Measurements from ENCODE around the gene ZFPM1.

The ZFPM1 gene

GRCh38 chr16:88552815-88553214 lies 99.7 kb downstream of the ZFPM1 start:
- Mint-ChIP-seq H3K36me3 (ENCODE audit: low read depth) (no peaks in the 10 kb centered on the region), H3K27ac (no peak overlapping the region), H3K4me1 (ENCODE audit: low read depth) (peaks cover 3% of the 10 kb centered on the region), H3K9me3 (peaks cover 6% of the 10 kb centered on the region), H3K4me3 (no peak overlapping the region), H3K27me3 (ENCODE audit: low read depth) (peaks cover 12% of the 10 kb centered on the region)
- DNase-seq (ENCODE audit: low spot score): no peak

- Mint-ChIP-seq H3K4me1 (ENCODE audit: low read depth) (peaks cover 3% of the 10 kb centered on the region), H3K27ac (no peak overlapping the region), H3K9me3 (peaks cover 6% of the 10 kb centered on the region), H3K36me3 (ENCODE audit: low read depth) (no peaks in the 10 kb centered on the region), H3K4me3 (no peak overlapping the region), H3K27me3 (ENCODE audit: low read depth) (peaks cover 9% of the 10 kb centered on the region)
- no peak for DNase-seq (ENCODE audit: low spot score)
Observed at GRCh38 chr16:88553739-88554138, 100.7 kb downstream of the ZFPM1 start.

GRCh38 chr16:88554711-88555264 lies 101.7 kb downstream of the ZFPM1 start:
- no peak for DNase-seq (ENCODE audit: low spot score)
- Mint-ChIP-seq H3K27ac (no peak overlapping the region), H3K27me3 (ENCODE audit: low read depth) (no peaks in the 10 kb centered on the region), H3K4me1 (ENCODE audit: low read depth) (peaks cover 3% of the 10 kb centered on the region), H3K4me3 (no peak overlapping the region), H3K9me3 (peaks cover 6% of the 10 kb centered on the region), H3K36me3 (ENCODE audit: low read depth) (no peaks in the 10 kb centered on the region)

GRCh38 chr16:88556294-88556988 lies 103.4 kb downstream of the ZFPM1 start:
- DNase-seq (ENCODE audit: low spot score): no peak

GRCh38 chr16:88558457-88559442 lies 105.7 kb downstream of the ZFPM1 start:
- Mint-ChIP-seq H3K36me3 (ENCODE audit: low read depth) (no peaks in the 10 kb centered on the region), H3K27ac (no peak overlapping the region), H3K27me3 (ENCODE audit: low read depth) (no peaks in the 10 kb centered on the region), H3K4me3 (no peak overlapping the region), H3K9me3 (peaks cover 6% of the 10 kb centered on the region), H3K4me1 (ENCODE audit: low read depth) (peaks cover 2% of the 10 kb centered on the region)
- DNase-seq (ENCODE audit: low spot score): no peak

More at GRCh38 chr16:88556294-88556988, 103.4 kb downstream of the ZFPM1 start:
- Mint-ChIP-seq H3K9me3 (peaks cover 6% of the 10 kb centered on the region), H3K27ac (no peak overlapping the region), H3K36me3 (ENCODE audit: low read depth) (no peaks in the 10 kb centered on the region), H3K27me3 (ENCODE audit: low read depth) (no peaks in the 10 kb centered on the region), H3K4me1 (ENCODE audit: low read depth) (no peaks in the 10 kb centered on the region), H3K4me3 (no peak overlapping the region)

- Mint-ChIP-seq H3K9me3 (peaks cover 6% of the 10 kb centered on the region), H3K27me3 (ENCODE audit: low read depth) (no peaks in the 10 kb centered on the region), H3K36me3 (ENCODE audit: low read depth) (no peaks in the 10 kb centered on the region), H3K4me1 (ENCODE audit: low read depth) (peaks cover 2% of the 10 kb centered on the region), H3K4me3 (no peak overlapping the region), H3K27ac (no peak overlapping the region)
- DNase-seq (ENCODE audit: low spot score): no peak
Observed at GRCh38 chr16:88560714-88561484, 107.8 kb downstream of the ZFPM1 start.

GRCh38 chr16:88561485-88562359 lies 108.6 kb downstream of the ZFPM1 start:
- Mint-ChIP-seq H3K36me3 (ENCODE audit: low read depth) (no peaks in the 10 kb centered on the region), H3K4me1 (ENCODE audit: low read depth) (peaks cover 4% of the 10 kb centered on the region), H3K27ac (no peak overlapping the region), H3K4me3 (no peak overlapping the region), H3K27me3 (ENCODE audit: low read depth) (no peaks in the 10 kb centered on the region), H3K9me3 (no peaks in the 10 kb centered on the region)
- DNase-seq (ENCODE audit: low spot score): no peak

- Mint-ChIP-seq H3K36me3 (ENCODE audit: low read depth) (no peaks in the 10 kb centered on the region), H3K4me3 (no peak overlapping the region), H3K27me3 (ENCODE audit: low read depth) (no peaks in the 10 kb centered on the region), H3K9me3 (no peaks in the 10 kb centered on the region), H3K4me1 (ENCODE audit: low read depth) (peaks cover 12% of the 10 kb centered on the region), H3K27ac (no peak overlapping the region)
- peak; percentile 78 for DNase-seq (ENCODE audit: low spot score)
Observed at GRCh38 chr16:88566158-88566557, 113.1 kb downstream of the ZFPM1 start.

- Mint-ChIP-seq H3K27me3 (ENCODE audit: low read depth) (no peaks in the 10 kb centered on the region), H3K27ac (peak overlapping the region; percentile 80), H3K36me3 (ENCODE audit: low read depth) (peaks cover 17% of the 10 kb centered on the region), H3K4me1 (ENCODE audit: low read depth) (peaks cover 26% of the 10 kb centered on the region), H3K9me3 (no peaks in the 10 kb centered on the region), H3K4me3 (peak overlapping the region; percentile 81)
- DNase-seq (ENCODE audit: low spot score): no peak
Observed at GRCh38 chr16:88568710-88569613, 115.9 kb downstream of the ZFPM1 start.

GRCh38 chr16:88569614-88569984 lies 116.5 kb downstream of the ZFPM1 start:
- Mint-ChIP-seq H3K4me1 (ENCODE audit: low read depth) (peaks cover 26% of the 10 kb centered on the region), H3K27me3 (ENCODE audit: low read depth) (no peaks in the 10 kb centered on the region), H3K9me3 (no peaks in the 10 kb centered on the region), H3K27ac (peak overlapping the region; percentile 80), H3K36me3 (ENCODE audit: low read depth) (peaks cover 17% of the 10 kb centered on the region), H3K4me3 (peak overlapping the region; percentile 81)
- no peak for DNase-seq (ENCODE audit: low spot score)

GRCh38 chr16:88569985-88570690 lies 117.1 kb downstream of the ZFPM1 start, which contains the start of gene ZC3H18:
ZC3H18 (plus strand) TSS chr16:88570403; CDS start chr16:88577124, 6,721 bp downstream.
- peak within 1 kb of the TSS; percentile 89 for H3K4me3 Mint-ChIP-seq
- H3K27ac Mint-ChIP-seq: peak within 1 kb of the TSS; percentile 90
- no peaks in the 10 kb centered on the region for H3K27me3 Mint-ChIP-seq (ENCODE audit: low read depth)
- H3K4me1 Mint-ChIP-seq (ENCODE audit: low read depth): peaks cover 26% of the 10 kb centered on the region
- no peaks in the 10 kb centered on the region for H3K9me3 Mint-ChIP-seq
- peak; percentile 97 for DNase-seq (ENCODE audit: low spot score)
- peaks cover 18% of the 10 kb centered on the region for H3K36me3 Mint-ChIP-seq (ENCODE audit: low read depth)

All from T-helper 2 cell treated with Interferon-gamma antibody and Interleukin-4, amounts not matched to agents 5 μg/mL and 100 μg/mL, for 36 hours (primary cell).